Endothelial cell of umbilical vein (primary cell): Measurements from ENCODE around the gene TMEM151A. TPM values are rescaled to one million over a fixed set of nuclear protein-coding genes. Genes with fewer than 3 reads are reported as not detected.

ENCODE experiments used
- BruUV-seq: library from RNA; stranded (reverse); fragments of 400-500 nt; replicated peaks from 2 replicates; lab custom pipeline; 2021; lab: Mats Ljungman, UMichigan
- CTCF ChIA-PET: fragments of 300-600, 350-600 bp; sonication (Branson Sonifier 250); formaldehyde crosslinking; loops from one replicate; lab custom pipeline; 2021; ENCODE audit warnings: antibody characterized with exemption, inconsistent platforms; lab: Charles Lee
- POLR2A ChIA-PET: fragments of 300-600, 350-600 bp; sonication (Branson Sonifier 250); formaldehyde crosslinking; loops from one replicate; lab custom pipeline; 2021; ENCODE audit warnings: antibody characterized with exemption, inconsistent platforms; lab: Charles Lee
- DNase-seq: peaks from one replicate; pipeline ENCODE4 v3.0.0-alpha.2; 2011; ENCODE audit warnings: low read depth, low spot score
- FAIRE-seq: peaks from 2 replicates; lab custom pipeline; 2011; peaks lifted over from hg19 to GRCh38; lab: Jason Lieb, UNC
- H2AFZ ChIP-seq: 2 replicates; pipeline ENCODE4 v1.6.0; 2012; ENCODE audit warnings: low read depth, low read length, control low read depth, inconsistent platforms
- H3K27ac ChIP-seq: 2 replicates; pipeline ENCODE4 v1.5.1; 2011; ENCODE audit warnings: low read depth, mild to moderate bottlenecking, control low read depth, low read length, moderate library complexity; ENCODE audit not compliant: insufficient read depth
- H3K27me3 ChIP-seq, 2 experiments: 2 replicates each; pipeline versions ENCODE4 v1.6.0 to v1.6.1; 2011; ENCODE audit warnings: low read length in 2 of 2, mixed read lengths in 1 of 2; ENCODE audit not compliant: control insufficient read depth in 2 of 2, insufficient read depth in 2 of 2
- H3K36me3 ChIP-seq, 2 experiments: 2 replicates in 1 of 2; 3 replicates in 1 of 2; pipeline ENCODE4 v1.5.1; 2011; ENCODE audit warnings: low read length in 2 of 2, mild to moderate bottlenecking in 1 of 2, moderate library complexity in 1 of 2; ENCODE audit not compliant: control insufficient read depth in 2 of 2, insufficient read depth in 2 of 2; ENCODE audit errors: extremely low read depth in 1 of 2
- H3K4me1 ChIP-seq: 3 replicates; pipeline ENCODE4 v1.5.1; 2011; ENCODE audit warnings: mild to moderate bottlenecking, low read length; ENCODE audit not compliant: control insufficient read depth, insufficient read depth; ENCODE audit errors: extremely low read depth
- H3K4me2 ChIP-seq: 2 replicates; pipeline ENCODE4 v1.6.1; 2011; ENCODE audit warnings: low read length, control low read depth, mixed read lengths; ENCODE audit not compliant: insufficient read depth
- H3K4me3 ChIP-seq, 3 experiments: fragments of 200-600 bp in 1 of 3; sonication (generic), shearing (Covaris generic) in 1 of 3; replicated peaks in 1 of 3; 2 replicates each; pipeline ENCODE4 v1.5.1; 2011 to 2016; ENCODE audit warnings: control low read depth in 3 of 3, low read length in 3 of 3, mild to moderate bottlenecking in 2 of 3, inconsistent platforms in 1 of 3, low read depth in 1 of 3, moderate library complexity in 1 of 3; ENCODE audit not compliant: insufficient read depth in 1 of 3
- H3K79me2 ChIP-seq: 2 replicates; pipeline ENCODE4 v1.6.0; 2012; ENCODE audit warnings: low read length, inconsistent platforms; ENCODE audit not compliant: control insufficient read depth, insufficient read depth
- H3K9ac ChIP-seq: replicated peaks from 2 replicates; pipeline ENCODE3; 2011; ENCODE audit warnings: low read length, control low read depth; ENCODE audit not compliant: insufficient read depth; ENCODE audit errors: extremely low read depth
- H3K9me1 ChIP-seq: replicated peaks from 3 replicates; pipeline ENCODE4 v1.6.0; 2011; ENCODE audit warnings: mild to moderate bottlenecking, low read length; ENCODE audit not compliant: control insufficient read depth, insufficient read depth; ENCODE audit errors: extremely low read depth
- H3K9me3 ChIP-seq: replicated peaks from 2 replicates; pipeline ENCODE4 v1.5.1; 2012; ENCODE audit warnings: low read length, inconsistent platforms; ENCODE audit not compliant: control insufficient read depth, insufficient read depth
- H4K20me1 ChIP-seq: replicated peaks from 2 replicates; pipeline ENCODE3; 2011; ENCODE audit warnings: mild to moderate bottlenecking, low read length; ENCODE audit not compliant: control insufficient read depth, insufficient read depth; ENCODE audit errors: extremely low read depth
- CTCF ChIP-seq, 2 donors: IDR thresholded peaks; 1 replicate in 1 of 2; 2 replicates in 1 of 2; pipeline ENCODE4 v1.5.1; 2011; ENCODE audit warnings: low read length in 2 of 2, mild to moderate bottlenecking in 2 of 2, moderate library complexity in 2 of 2, control low read depth in 1 of 2, inconsistent platforms in 1 of 2, low read depth in 1 of 2; ENCODE audit not compliant: insufficient read depth in 1 of 2; ENCODE audit errors: extremely low read depth in 1 of 2
- EZH2 ChIP-seq: IDR thresholded peaks from 2 replicates; pipeline ENCODE4 v1.6.1; 2012; ENCODE audit warnings: borderline replicate concordance, low read depth, mild to moderate bottlenecking, moderate library complexity, low read length, inconsistent platforms; ENCODE audit not compliant: severe bottlenecking
- FOS ChIP-seq: IDR thresholded peaks from 2 replicates; pipeline ENCODE4 v1.6.1; 2011; ENCODE audit warnings: mild to moderate bottlenecking, low read length, moderate library complexity, borderline replicate concordance; ENCODE audit not compliant: insufficient read depth
- GATA2 ChIP-seq: IDR thresholded peaks from 2 replicates; pipeline ENCODE4 v1.7.0; 2011; ENCODE audit warnings: low read depth, mild to moderate bottlenecking, moderate library complexity, mixed read lengths, low read length; ENCODE audit not compliant: insufficient read length, insufficient read depth
- JUN ChIP-seq: IDR thresholded peaks from 2 replicates; pipeline ENCODE4 v1.6.1; 2011; ENCODE audit warnings: borderline replicate concordance, low read depth; ENCODE audit not compliant: insufficient read length, insufficient read depth
- MAX ChIP-seq: IDR thresholded peaks from 2 replicates; pipeline ENCODE4 v1.6.1; 2011; ENCODE audit not compliant: insufficient read depth, insufficient read length
- MYC ChIP-seq: IDR thresholded peaks from one replicate; pipeline ENCODE4 v1.6.1; 2011; ENCODE audit warnings: mild to moderate bottlenecking, low read depth, low read length
- POLR2A ChIP-seq: IDR thresholded peaks from 2 replicates; pipeline ENCODE4 v1.6.1; 2012; ENCODE audit warnings: low read depth, mild to moderate bottlenecking, control low read depth, low read length
- POLR2AphosphoS5 ChIP-seq: IDR thresholded peaks from 2 replicates; pipeline ENCODE4 v1.6.1; 2012; ENCODE audit warnings: low read depth, mild to moderate bottlenecking, control low read depth, low read length, moderate library complexity; ENCODE audit not compliant: insufficient read depth
- dilution Hi-C: fragments of 300-500 bp; cut with MboI; formaldehyde crosslinking; loops from one replicate; pipeline ENCODE4 v1.15.0; 2019; ENCODE audit warnings: low sequenced_read_pairs; ENCODE audit not compliant: extremely low pct_ligation_motif_present
- intact Hi-C: fragments of 100-400 bp; cut with micrococcal nuclease; formaldehyde crosslinking; loops from one replicate; pipeline ENCODE4 v1.10.0; 2022
- polyA plus RNA-seq, 4 experiments: library from polyadenylated mRNA; depleted of rRNA in 3 of 4; stranded (reverse) in 3 of 4; unstranded in 1 of 4; fragments of >200 nt; gene quantifications; 2 replicates each; pipeline versions ENCODE4 v1.2.1 to v1.2.3, GENCODE V29; 2011 to 2012; ENCODE audit warnings: missing spikeins in 1 of 4
- total RNA-seq: library from RNA; stranded (reverse); gene quantifications from 2 replicates; pipeline ENCODE4 v1.2.3, GENCODE V29; 2021

TMEM151A gene
- total and polyA plus RNA-seq, 2 donors (not counting 3 experiments of a cell fraction or from before 2014, with no cell fraction given) = not detected

DNA sequence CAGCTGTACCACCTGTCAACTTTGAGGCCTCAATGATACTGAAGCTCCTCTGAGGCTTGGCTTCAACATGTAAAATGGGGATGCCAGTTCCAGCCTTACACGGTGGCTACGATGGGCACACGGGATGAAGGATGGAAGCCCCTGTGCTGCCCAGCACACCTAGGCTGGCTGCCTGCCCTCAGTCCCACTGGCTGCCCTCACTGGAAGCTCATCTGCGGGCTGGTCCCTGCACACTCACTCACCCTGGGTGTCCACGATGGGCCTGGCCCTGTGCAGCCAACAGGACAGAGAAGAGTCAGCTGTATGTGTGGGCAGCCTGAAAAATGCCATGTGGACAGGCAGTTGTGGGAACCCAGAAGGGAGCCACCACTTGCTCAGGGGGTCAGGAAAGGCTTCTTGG is 5.0 kb upstream of the TMEM151A start:
- H3K4me2 ChIP-seq = no peak overlapping the region
- CTCF ChIA-PET = interaction anchor here (1.3 to 2.1 kb wide), 3 partner anchors 25 to 64 kb away, joined by 3 to 10 read pairs (median 6); partner anchors contain the start of gene RIN1

More for the DNA sequence above, 5.0 kb upstream of the TMEM151A start:
- no peak overlapping the region for H3K4me3 ChIP-seq
- dilution Hi-C loops (no loop called here), intact Hi-C loops (no loop called here)
- no peak overlapping the region for H2AFZ ChIP-seq
- BruUV-seq = no TSS peak
- FAIRE-seq = no peak
- TF ChIP-seq EZH2 (no peak), CTCF (IDR thresholded peaks at IDR 0.05; ENCODE audit: extremely low read depth in 1 of 2, insufficient read depth in 1 of 2, low read depth in 1 of 2, low read length in 2 of 2) (no peak), FOS (no peak), MYC (no peak), POLR2AphosphoS5 (no peak), POLR2A (no peak), MAX (no peak), GATA2 (no peak), JUN (no peak)
- peaks cover 6 to 9% of the 10 kb centered on the region in 2 experiments for H3K27me3 ChIP-seq
- DNase-seq = no peak
- POLR2A ChIA-PET = no interaction called here
- H3K9ac ChIP-seq = no peak overlapping the region
- H3K79me2 ChIP-seq = peaks cover 12% of the 10 kb centered on the region
- peaks cover 13% of the 10 kb centered on the region for H3K4me1 ChIP-seq
- no peaks in the 10 kb centered on the region for H3K9me3 ChIP-seq
- no peak overlapping the region for H3K27ac ChIP-seq
- H3K36me3 ChIP-seq = peaks cover 0 to 7% of the 10 kb centered on the region in 2 experiments
- no peaks in the 10 kb centered on the region for H3K9me1 ChIP-seq
- no peaks in the 10 kb centered on the region for H4K20me1 ChIP-seq
